ENCODE data around the gene CEBPZOS.
"Not testable (repeated sequence)": the region's sequence is repeated elsewhere in the genome, so short reads cannot be mapped to it uniquely, and the experiment has no call there.

Gene CEBPZOS

GRCh38 chr2:37191747-37192146, 4.5 kb upstream of the CEBPZOS start:
- no peak for DNase-seq

GRCh38 chr2:37192551-37192950, 3.7 kb upstream of the CEBPZOS start:
- DNase-seq: no peak

GRCh38 chr2:37195862-37196319, 405 bp upstream of the CEBPZOS start:
- DNase-seq: not testable (repeated sequence)

GRCh38 chr2:37198681-37199065, 2.4 kb downstream of the CEBPZOS start:
- DNase-seq: no peak

- DNase-seq: no peak
Observed at GRCh38 chr2:37201208-37201607, 4.9 kb downstream of the CEBPZOS start.

- no peak for DNase-seq
Observed at GRCh38 chr2:37201766-37202165, 5.5 kb downstream of the CEBPZOS start.

GRCh38 chr2:37203708-37204107, 7.4 kb downstream of the CEBPZOS start:
- DNase-seq: no peak

GRCh38 chr2:37205071-37205661, 8.9 kb downstream of the CEBPZOS start:
- not testable (repeated sequence) for DNase-seq

- no peak for DNase-seq
Observed at GRCh38 chr2:37205689-37206341, 9.5 kb downstream of the CEBPZOS start.

- DNase-seq: not testable (repeated sequence)
Observed at GRCh38 chr2:37206760-37207159, 10.5 kb downstream of the CEBPZOS start.

GRCh38 chr2:37211212-37211611, 14.9 kb downstream of the CEBPZOS start:
- DNase-seq: no peak

GRCh38 chr2:37211939-37212338, 15.6 kb downstream of the CEBPZOS start:
- DNase-seq: no peak

- no peak for DNase-seq
Observed at GRCh38 chr2:37215250-37215649, 19.0 kb downstream of the CEBPZOS start.

- DNase-seq: no peak
Observed at GRCh38 chr2:37219046-37219445, 22.8 kb downstream of the CEBPZOS start.

GRCh38 chr2:37223131-37223530, 26.8 kb downstream of the CEBPZOS start:
- no peak for DNase-seq

GRCh38 chr2:37224063-37224462, 27.8 kb downstream of the CEBPZOS start:
- no peak for DNase-seq

- DNase-seq: not testable (repeated sequence)
Observed at GRCh38 chr2:37225129-37225528, 28.8 kb downstream of the CEBPZOS start.

GRCh38 chr2:37226863-37227262, 30.6 kb downstream of the CEBPZOS start:
- no peak for DNase-seq

- DNase-seq: no peak
Observed at GRCh38 chr2:37228788-37229187, 32.5 kb downstream of the CEBPZOS start.

- DNase-seq: no peak
Observed at GRCh38 chr2:37230581-37230980, 34.3 kb downstream of the CEBPZOS start.

- peak; percentile 77 to 89 for DNase-seq
Observed at GRCh38 chr2:37231241-37232130, 35.2 kb downstream of the CEBPZOS start, which contains the start of the genes CEBPZ and NDUFAF7. Gene CEBPZ (minus strand): TSS chr2:37231596. CDS start chr2:37231567, 29 bp downstream. Gene NDUFAF7 (plus strand): TSS chr2:37231658. CDS start chr2:37231706, 48 bp downstream.

- DNase-seq: no peak
Observed at GRCh38 chr2:37232131-37232933, 36.0 kb downstream of the CEBPZOS start.

- no peak for DNase-seq
Observed at GRCh38 chr2:37243435-37243834, 47.1 kb downstream of the CEBPZOS start.

All from NCI-H446 (cell line).